ENCODE measurements around the gene NPM1. TPM values are rescaled to one million over a fixed set of nuclear protein-coding genes. Genes with fewer than 3 reads are reported as not detected.

Gene NPM1
- total and polyA plus RNA-seq, 4 donors: 133 to 959 (median 363) TPM

DNA sequence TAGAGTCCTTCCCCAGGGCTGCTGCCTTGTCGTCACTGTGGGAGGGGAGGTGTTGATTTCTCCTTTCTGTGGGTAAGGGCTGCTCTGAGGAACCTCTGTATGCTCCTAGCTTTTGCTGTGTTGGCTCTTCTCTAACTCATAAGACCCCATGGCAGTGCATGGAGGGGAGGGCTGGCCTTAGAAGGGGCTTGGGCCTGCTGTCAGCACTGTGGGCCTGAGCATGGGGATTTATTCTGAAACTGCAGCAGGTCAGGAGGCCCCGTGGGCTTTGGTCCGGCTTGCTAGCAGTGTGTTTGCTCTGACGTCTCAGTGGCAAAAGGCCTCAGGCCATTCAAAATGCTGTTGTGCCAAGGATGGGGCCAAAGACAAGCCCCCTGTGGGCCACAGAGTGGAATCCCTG, 38.6 kb downstream of the NPM1 start (continued):
- TF ChIP-seq YY1 (IDR thresholded peaks at IDR 0.05) (no peak), FOXA2 (IDR thresholded peaks at IDR 0.05) (no peak)
- TF ChIP-seq, protein P1, sequence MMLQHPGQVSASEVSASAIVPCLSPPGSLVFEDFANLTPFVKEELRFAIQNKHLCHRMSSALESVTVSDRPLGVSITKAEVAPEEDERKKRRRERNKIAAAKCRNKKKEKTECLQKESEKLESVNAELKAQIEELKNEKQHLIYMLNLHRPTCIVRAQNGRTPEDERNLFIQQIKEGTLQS (IDR thresholded peaks at IDR 0.05): no peak

DNA sequence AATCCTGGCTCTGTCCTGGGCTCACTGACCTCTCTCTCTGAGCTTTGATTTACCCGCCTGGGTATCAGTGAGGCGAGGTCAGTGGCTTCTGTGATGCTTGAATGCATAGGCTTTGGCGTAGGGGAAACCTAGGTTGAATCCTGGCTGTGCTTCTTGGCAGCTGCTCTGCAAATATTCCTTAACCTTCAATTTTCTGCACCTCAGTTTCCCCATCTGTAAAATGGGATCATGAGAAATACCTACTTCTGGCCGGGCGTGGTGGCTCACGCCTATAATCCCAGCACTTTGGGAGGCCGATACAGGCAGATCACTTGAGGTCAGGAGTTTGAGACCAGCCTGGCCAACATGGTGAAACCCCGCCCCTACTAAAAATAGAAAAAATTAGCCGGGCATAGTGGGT, 39.0 kb downstream of the NPM1 start:
- no peaks in the 10 kb centered on the region for H3K36me3 ChIP-seq (ENCODE audit: control insufficient read depth in 4 of 4, insufficient read depth in 3 of 4, low read depth in 1 of 4, low read length in 3 of 4)
- no peaks in the 10 kb centered on the region for H3K27me3 ChIP-seq (ENCODE audit: control insufficient read depth in 4 of 4, insufficient read depth in 4 of 4, low read length in 3 of 4)
- H3K9ac ChIP-seq (ENCODE audit: low read depth in 1 of 2, low read length in 2 of 2): no peak overlapping the region
- H3K4me3 ChIP-seq (ENCODE audit: low read depth in 1 of 3, low read length in 3 of 3): no peak overlapping the region
- 96% methylated on average over 9 of the region's 9 CpGs for WGBS
- H3K27ac ChIP-seq (ENCODE audit: low read depth in 1 of 2, low read length in 2 of 2): no peak overlapping the region
- no peaks in the 10 kb centered on the region for H3K9me3 ChIP-seq (ENCODE audit: control insufficient read depth in 4 of 4, low read length in 3 of 4)
- no peaks in the 10 kb centered on the region for H3K4me1 ChIP-seq (ENCODE audit: control insufficient read depth in 4 of 4, insufficient read depth in 4 of 4, low read length in 3 of 4)
- DNase-seq (ENCODE audit: low spot score): no peak
- no peak for TF ChIP-seq NR2F2 (IDR thresholded peaks at IDR 0.05)
- TF ChIP-seq, protein P2, sequence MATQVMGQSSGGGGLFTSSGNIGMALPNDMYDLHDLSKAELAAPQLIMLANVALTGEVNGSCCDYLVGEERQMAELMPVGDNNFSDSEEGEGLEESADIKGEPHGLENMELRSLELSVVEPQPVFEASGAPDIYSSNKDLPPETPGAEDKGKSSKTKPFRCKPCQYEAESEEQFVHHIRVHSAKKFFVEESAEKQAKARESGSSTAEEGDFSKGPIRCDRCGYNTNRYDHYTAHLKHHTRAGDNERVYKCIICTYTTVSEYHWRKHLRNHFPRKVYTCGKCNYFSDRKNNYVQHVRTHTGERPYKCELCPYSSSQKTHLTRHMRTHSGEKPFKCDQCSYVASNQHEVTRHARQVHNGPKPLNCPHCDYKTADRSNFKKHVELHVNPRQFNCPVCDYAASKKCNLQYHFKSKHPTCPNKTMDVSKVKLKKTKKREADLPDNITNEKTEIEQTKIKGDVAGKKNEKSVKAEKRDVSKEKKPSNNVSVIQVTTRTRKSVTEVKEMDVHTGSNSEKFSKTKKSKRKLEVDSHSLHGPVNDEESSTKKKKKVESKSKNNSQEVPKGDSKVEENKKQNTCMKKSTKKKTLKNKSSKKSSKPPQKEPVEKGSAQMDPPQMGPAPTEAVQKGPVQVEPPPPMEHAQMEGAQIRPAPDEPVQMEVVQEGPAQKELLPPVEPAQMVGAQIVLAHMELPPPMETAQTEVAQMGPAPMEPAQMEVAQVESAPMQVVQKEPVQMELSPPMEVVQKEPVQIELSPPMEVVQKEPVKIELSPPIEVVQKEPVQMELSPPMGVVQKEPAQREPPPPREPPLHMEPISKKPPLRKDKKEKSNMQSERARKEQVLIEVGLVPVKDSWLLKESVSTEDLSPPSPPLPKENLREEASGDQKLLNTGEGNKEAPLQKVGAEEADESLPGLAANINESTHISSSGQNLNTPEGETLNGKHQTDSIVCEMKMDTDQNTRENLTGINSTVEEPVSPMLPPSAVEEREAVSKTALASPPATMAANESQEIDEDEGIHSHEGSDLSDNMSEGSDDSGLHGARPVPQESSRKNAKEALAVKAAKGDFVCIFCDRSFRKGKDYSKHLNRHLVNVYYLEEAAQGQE (IDR thresholded peaks at IDR 0.05): no peak
- TF ChIP-seq RXRA (IDR thresholded peaks at IDR 0.05): no peak
- TF ChIP-seq, protein P3, sequence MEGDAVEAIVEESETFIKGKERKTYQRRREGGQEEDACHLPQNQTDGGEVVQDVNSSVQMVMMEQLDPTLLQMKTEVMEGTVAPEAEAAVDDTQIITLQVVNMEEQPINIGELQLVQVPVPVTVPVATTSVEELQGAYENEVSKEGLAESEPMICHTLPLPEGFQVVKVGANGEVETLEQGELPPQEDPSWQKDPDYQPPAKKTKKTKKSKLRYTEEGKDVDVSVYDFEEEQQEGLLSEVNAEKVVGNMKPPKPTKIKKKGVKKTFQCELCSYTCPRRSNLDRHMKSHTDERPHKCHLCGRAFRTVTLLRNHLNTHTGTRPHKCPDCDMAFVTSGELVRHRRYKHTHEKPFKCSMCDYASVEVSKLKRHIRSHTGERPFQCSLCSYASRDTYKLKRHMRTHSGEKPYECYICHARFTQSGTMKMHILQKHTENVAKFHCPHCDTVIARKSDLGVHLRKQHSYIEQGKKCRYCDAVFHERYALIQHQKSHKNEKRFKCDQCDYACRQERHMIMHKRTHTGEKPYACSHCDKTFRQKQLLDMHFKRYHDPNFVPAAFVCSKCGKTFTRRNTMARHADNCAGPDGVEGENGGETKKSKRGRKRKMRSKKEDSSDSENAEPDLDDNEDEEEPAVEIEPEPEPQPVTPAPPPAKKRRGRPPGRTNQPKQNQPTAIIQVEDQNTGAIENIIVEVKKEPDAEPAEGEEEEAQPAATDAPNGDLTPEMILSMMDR (IDR thresholded peaks at IDR 0.05; ENCODE audit: low read depth, low read length, missing input control): no peak

DNA sequence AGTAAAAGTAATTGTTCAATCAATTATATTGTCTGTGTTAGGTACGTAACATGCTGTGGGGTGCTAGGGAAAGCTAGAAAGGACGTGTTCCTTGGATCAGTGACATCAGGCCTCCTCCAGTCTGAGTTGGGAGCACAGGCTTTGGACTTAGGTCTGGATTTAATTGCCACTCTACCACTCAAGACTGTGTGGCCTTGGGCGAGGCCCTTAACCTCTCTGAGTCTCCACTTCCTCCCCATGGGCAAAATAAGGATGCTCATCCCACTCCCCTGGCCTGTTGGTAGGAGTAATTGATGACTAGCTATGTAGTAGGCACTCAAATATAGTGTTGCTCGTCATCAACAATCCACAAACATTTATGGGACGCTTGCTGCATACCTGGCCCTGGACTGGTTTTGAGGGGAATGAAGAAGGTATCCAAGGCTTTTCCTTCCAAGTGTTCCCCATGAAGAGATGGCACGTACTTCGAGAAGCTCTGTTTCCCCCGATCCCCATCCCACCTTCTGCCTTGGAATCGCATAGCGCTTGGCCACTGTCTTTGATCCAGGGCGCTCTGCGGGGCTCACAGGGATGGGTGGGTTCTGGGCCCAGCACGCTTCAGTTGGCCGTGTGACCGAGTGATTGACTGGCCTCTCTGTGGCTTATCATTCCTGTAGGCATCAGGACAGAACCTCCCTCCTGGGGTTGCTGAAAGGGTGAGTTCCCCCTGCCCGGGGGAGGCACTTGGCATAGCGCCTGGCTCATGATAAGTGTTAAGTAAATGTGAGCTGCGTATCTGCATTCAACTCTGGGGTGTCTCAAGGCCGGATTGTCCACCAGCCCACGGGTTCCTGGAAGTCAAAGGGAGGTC, 39.9 kb downstream of the NPM1 start:
- no peaks in the 10 kb centered on the region for H3K27me3 ChIP-seq (ENCODE audit: control insufficient read depth in 4 of 4, insufficient read depth in 4 of 4, low read length in 3 of 4)
- no peaks in the 10 kb centered on the region for H3K36me3 ChIP-seq (ENCODE audit: control insufficient read depth in 4 of 4, insufficient read depth in 3 of 4, low read depth in 1 of 4, low read length in 3 of 4)
- 91% methylated on average over 20 of the region's 20 CpGs for WGBS
- H3K9me3 ChIP-seq (ENCODE audit: control insufficient read depth in 4 of 4, low read length in 3 of 4): no peaks in the 10 kb centered on the region
- H3K4me1 ChIP-seq (ENCODE audit: control insufficient read depth in 4 of 4, insufficient read depth in 4 of 4, low read length in 3 of 4): no peaks in the 10 kb centered on the region
- TF ChIP-seq EGR1 (IDR thresholded peaks at IDR 0.05; ENCODE audit: low read depth in 2 of 2) (no peak), JUND (IDR thresholded peaks at IDR 0.05) (no peak), YY1 (IDR thresholded peaks at IDR 0.05) (no peak), GABPA (IDR thresholded peaks at IDR 0.05 in 1 of 2, conservative IDR thresholded peaks at IDR 0.05 in 1 of 2) (no peak), RXRA (IDR thresholded peaks at IDR 0.05) (no peak), RAD21 (IDR thresholded peaks at IDR 0.05) (no peak), FOXA2 (IDR thresholded peaks at IDR 0.05) (no peak)
- TF ChIP-seq, protein P4, sequence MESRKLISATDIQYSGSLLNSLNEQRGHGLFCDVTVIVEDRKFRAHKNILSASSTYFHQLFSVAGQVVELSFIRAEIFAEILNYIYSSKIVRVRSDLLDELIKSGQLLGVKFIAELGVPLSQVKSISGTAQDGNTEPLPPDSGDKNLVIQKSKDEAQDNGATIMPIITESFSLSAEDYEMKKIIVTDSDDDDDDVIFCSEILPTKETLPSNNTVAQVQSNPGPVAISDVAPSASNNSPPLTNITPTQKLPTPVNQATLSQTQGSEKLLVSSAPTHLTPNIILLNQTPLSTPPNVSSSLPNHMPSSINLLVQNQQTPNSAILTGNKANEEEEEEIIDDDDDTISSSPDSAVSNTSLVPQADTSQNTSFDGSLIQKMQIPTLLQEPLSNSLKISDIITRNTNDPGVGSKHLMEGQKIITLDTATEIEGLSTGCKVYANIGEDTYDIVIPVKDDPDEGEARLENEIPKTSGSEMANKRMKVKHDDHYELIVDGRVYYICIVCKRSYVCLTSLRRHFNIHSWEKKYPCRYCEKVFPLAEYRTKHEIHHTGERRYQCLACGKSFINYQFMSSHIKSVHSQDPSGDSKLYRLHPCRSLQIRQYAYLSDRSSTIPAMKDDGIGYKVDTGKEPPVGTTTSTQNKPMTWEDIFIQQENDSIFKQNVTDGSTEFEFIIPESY (IDR thresholded peaks at IDR 0.05): no peak
- H3K27ac ChIP-seq (ENCODE audit: low read depth in 1 of 2, low read length in 2 of 2): no peak overlapping the region
- no peak overlapping the region for H3K4me3 ChIP-seq (ENCODE audit: low read depth in 1 of 3, low read length in 3 of 3)
- peak; percentile 28 for DNase-seq (ENCODE audit: low spot score)
- no peak overlapping the region for H3K9ac ChIP-seq (ENCODE audit: low read depth in 1 of 2, low read length in 2 of 2)

Measured in liver (tissue), 9 donors.